Measurements from ENCODE around the gene CORO2B.

Gene CORO2B

GRCh38 chr15:68769702-68770101 is 190.9 kb downstream of the CORO2B start:
- Histone ChIP-seq H3K9me3 (ENCODE audit: insufficient read depth, low read length) (no peaks in the 10 kb centered on the region), H3K9ac (ENCODE audit: insufficient read length, low read depth) (no peak overlapping the region), H3K4me3 (ENCODE audit: insufficient read length, low read depth) (no peak overlapping the region), H3K36me3 (ENCODE audit: insufficient read depth, insufficient read length, low read length) (no peaks in the 10 kb centered on the region), H3K27me3 (ENCODE audit: insufficient read depth, insufficient read length) (no peaks in the 10 kb centered on the region), H3K4me1 (ENCODE audit: insufficient read depth, insufficient read length) (no peaks in the 10 kb centered on the region)
- no peak for TF ChIP-seq ZNF274 (IDR thresholded peaks at IDR 0.05; ENCODE audit: low read depth, low read length)
- no peak for TF ChIP-seq SUZ12 (IDR thresholded peaks at IDR 0.05; ENCODE audit: extremely low read depth, insufficient read depth, insufficient read length)
- no peak for TF ChIP-seq YY1 (IDR thresholded peaks at IDR 0.05; ENCODE audit: insufficient read depth, insufficient read length)
- no peak for DNase-seq (ENCODE audit: low read depth, low spot score)

GRCh38 chr15:68770216-68770615 is 191.4 kb downstream of the CORO2B start:
- Histone ChIP-seq H3K27me3 (ENCODE audit: insufficient read depth, insufficient read length) (no peaks in the 10 kb centered on the region), H3K36me3 (ENCODE audit: insufficient read depth, insufficient read length, low read length) (no peaks in the 10 kb centered on the region), H3K4me1 (ENCODE audit: insufficient read depth, insufficient read length) (no peaks in the 10 kb centered on the region), H3K9ac (ENCODE audit: insufficient read length, low read depth) (no peak overlapping the region), H3K4me3 (ENCODE audit: insufficient read length, low read depth) (no peak overlapping the region), H3K9me3 (ENCODE audit: insufficient read depth, low read length) (no peaks in the 10 kb centered on the region)
- TF ChIP-seq YY1 (IDR thresholded peaks at IDR 0.05; ENCODE audit: insufficient read depth, insufficient read length) (no peak), ZNF274 (IDR thresholded peaks at IDR 0.05; ENCODE audit: low read depth, low read length) (no peak), SUZ12 (IDR thresholded peaks at IDR 0.05; ENCODE audit: extremely low read depth, insufficient read depth, insufficient read length) (no peak)
- no peak for DNase-seq (ENCODE audit: low read depth, low spot score)

GRCh38 chr15:68773036-68773435 is 194.2 kb downstream of the CORO2B start:
- H3K9ac ChIP-seq (ENCODE audit: insufficient read length, low read depth): no peak overlapping the region
- no peaks in the 10 kb centered on the region for H3K27me3 ChIP-seq (ENCODE audit: insufficient read depth, insufficient read length)
- DNase-seq (ENCODE audit: low read depth, low spot score): no peak
- no peaks in the 10 kb centered on the region for H3K4me1 ChIP-seq (ENCODE audit: insufficient read depth, insufficient read length)
- no peak overlapping the region for H3K4me3 ChIP-seq (ENCODE audit: insufficient read length, low read depth)
- no peaks in the 10 kb centered on the region for H3K9me3 ChIP-seq (ENCODE audit: insufficient read depth, low read length)
- TF ChIP-seq SUZ12 (IDR thresholded peaks at IDR 0.05; ENCODE audit: extremely low read depth, insufficient read depth, insufficient read length): no peak
- no peak for TF ChIP-seq ZNF274 (IDR thresholded peaks at IDR 0.05; ENCODE audit: low read depth, low read length)
- no peak for TF ChIP-seq YY1 (IDR thresholded peaks at IDR 0.05; ENCODE audit: insufficient read depth, insufficient read length)
- H3K36me3 ChIP-seq (ENCODE audit: insufficient read depth, insufficient read length, low read length): peaks cover 7% of the 10 kb centered on the region

GRCh38 chr15:68774120-68774519 is 195.3 kb downstream of the CORO2B start:
- Histone ChIP-seq H3K36me3 (ENCODE audit: insufficient read depth, insufficient read length, low read length) (peaks cover 15% of the 10 kb centered on the region), H3K9ac (ENCODE audit: insufficient read length, low read depth) (no peak overlapping the region), H3K27me3 (ENCODE audit: insufficient read depth, insufficient read length) (no peaks in the 10 kb centered on the region), H3K4me1 (ENCODE audit: insufficient read depth, insufficient read length) (no peaks in the 10 kb centered on the region), H3K9me3 (ENCODE audit: insufficient read depth, low read length) (no peaks in the 10 kb centered on the region), H3K4me3 (ENCODE audit: insufficient read length, low read depth) (no peak overlapping the region)
- no peak for DNase-seq (ENCODE audit: low read depth, low spot score)
- no peak for TF ChIP-seq SUZ12 (IDR thresholded peaks at IDR 0.05; ENCODE audit: extremely low read depth, insufficient read depth, insufficient read length)
- TF ChIP-seq ZNF274 (IDR thresholded peaks at IDR 0.05; ENCODE audit: low read depth, low read length): no peak
- no peak for TF ChIP-seq YY1 (IDR thresholded peaks at IDR 0.05; ENCODE audit: insufficient read depth, insufficient read length)

- H3K9me3 ChIP-seq (ENCODE audit: insufficient read depth, low read length): no peaks in the 10 kb centered on the region
- no peak overlapping the region for H3K9ac ChIP-seq (ENCODE audit: insufficient read length, low read depth)
- TF ChIP-seq YY1 (IDR thresholded peaks at IDR 0.05; ENCODE audit: insufficient read depth, insufficient read length) (no peak), SUZ12 (IDR thresholded peaks at IDR 0.05; ENCODE audit: extremely low read depth, insufficient read depth, insufficient read length) (no peak), ZNF274 (IDR thresholded peaks at IDR 0.05; ENCODE audit: low read depth, low read length) (no peak)
- no peaks in the 10 kb centered on the region for H3K4me1 ChIP-seq (ENCODE audit: insufficient read depth, insufficient read length)
- no peaks in the 10 kb centered on the region for H3K27me3 ChIP-seq (ENCODE audit: insufficient read depth, insufficient read length)
- DNase-seq (ENCODE audit: low read depth, low spot score): no peak
- H3K36me3 ChIP-seq (ENCODE audit: insufficient read depth, insufficient read length, low read length): peaks cover 20% of the 10 kb centered on the region
- no peak overlapping the region for H3K4me3 ChIP-seq (ENCODE audit: insufficient read length, low read depth)
Measured at GRCh38 chr15:68774521-68775235, 195.9 kb downstream of the CORO2B start.

GRCh38 chr15:68775236-68775577 is 196.4 kb downstream of the CORO2B start:
- DNase-seq (ENCODE audit: low read depth, low spot score): no peak
- peaks cover 23% of the 10 kb centered on the region for H3K36me3 ChIP-seq (ENCODE audit: insufficient read depth, insufficient read length, low read length)
- no peaks in the 10 kb centered on the region for H3K4me1 ChIP-seq (ENCODE audit: insufficient read depth, insufficient read length)
- no peak overlapping the region for H3K4me3 ChIP-seq (ENCODE audit: insufficient read length, low read depth)
- H3K9me3 ChIP-seq (ENCODE audit: insufficient read depth, low read length): no peaks in the 10 kb centered on the region
- H3K27me3 ChIP-seq (ENCODE audit: insufficient read depth, insufficient read length): no peaks in the 10 kb centered on the region
- TF ChIP-seq ZNF274 (IDR thresholded peaks at IDR 0.05; ENCODE audit: low read depth, low read length): no peak
- no peak for TF ChIP-seq YY1 (IDR thresholded peaks at IDR 0.05; ENCODE audit: insufficient read depth, insufficient read length)
- no peak for TF ChIP-seq SUZ12 (IDR thresholded peaks at IDR 0.05; ENCODE audit: extremely low read depth, insufficient read depth, insufficient read length)
- no peak overlapping the region for H3K9ac ChIP-seq (ENCODE audit: insufficient read length, low read depth)

- Histone ChIP-seq H3K4me3 (ENCODE audit: insufficient read length, low read depth) (no peak overlapping the region), H3K9ac (ENCODE audit: insufficient read length, low read depth) (no peak overlapping the region), H3K9me3 (ENCODE audit: insufficient read depth, low read length) (no peaks in the 10 kb centered on the region), H3K4me1 (ENCODE audit: insufficient read depth, insufficient read length) (no peaks in the 10 kb centered on the region), H3K27me3 (ENCODE audit: insufficient read depth, insufficient read length) (no peaks in the 10 kb centered on the region), H3K36me3 (ENCODE audit: insufficient read depth, insufficient read length, low read length) (peaks cover 29% of the 10 kb centered on the region)
- DNase-seq (ENCODE audit: low read depth, low spot score): no peak
- TF ChIP-seq YY1 (IDR thresholded peaks at IDR 0.05; ENCODE audit: insufficient read depth, insufficient read length) (no peak), ZNF274 (IDR thresholded peaks at IDR 0.05; ENCODE audit: low read depth, low read length) (no peak), SUZ12 (IDR thresholded peaks at IDR 0.05; ENCODE audit: extremely low read depth, insufficient read depth, insufficient read length) (no peak)
Measured at GRCh38 chr15:68775671-68776476, 197.1 kb downstream of the CORO2B start.

Measured in NT2/D1 (cell line).